HCT116 (cell line): ENCODE data around the gene FAM228A.

Experiments
- POLR2A ChIP-seq: IDR thresholded peaks from 2 replicates; pipeline ENCODE4 v1.7.0; 2011; ENCODE audit warnings: borderline replicate concordance; ENCODE audit not compliant: insufficient read depth, insufficient read length; ENCODE audit errors: extremely low read depth
- YY1 ChIP-seq: IDR thresholded peaks from 2 replicates; pipeline ENCODE4 v1.6.1; 2011; ENCODE audit warnings: low read length, low read depth, moderate library complexity, mild to moderate bottlenecking; ENCODE audit not compliant: insufficient replicate concordance; ENCODE audit errors: extremely low read depth
- TF ChIP-seq, protein P1 (sequence below), 3 experiments: fragments of 200-600 bp in 1 of 3; sonication (generic) in 1 of 3; IDR thresholded peaks in 2 of 3; conservative IDR thresholded peaks in 1 of 3; 2 replicates each; pipeline ENCODE4 v1.5.1; 2012 to 2017; ENCODE audit warnings: low read depth in 2 of 3, low read length in 2 of 3, antibody characterized with exemption in 1 of 3, borderline replicate concordance in 1 of 3, control low read depth in 1 of 3, mild to moderate bottlenecking in 1 of 3, mixed read lengths in 1 of 3, mixed run types in 1 of 3, moderate library complexity in 1 of 3; ENCODE audit not compliant: insufficient read depth in 1 of 3

DNA sequence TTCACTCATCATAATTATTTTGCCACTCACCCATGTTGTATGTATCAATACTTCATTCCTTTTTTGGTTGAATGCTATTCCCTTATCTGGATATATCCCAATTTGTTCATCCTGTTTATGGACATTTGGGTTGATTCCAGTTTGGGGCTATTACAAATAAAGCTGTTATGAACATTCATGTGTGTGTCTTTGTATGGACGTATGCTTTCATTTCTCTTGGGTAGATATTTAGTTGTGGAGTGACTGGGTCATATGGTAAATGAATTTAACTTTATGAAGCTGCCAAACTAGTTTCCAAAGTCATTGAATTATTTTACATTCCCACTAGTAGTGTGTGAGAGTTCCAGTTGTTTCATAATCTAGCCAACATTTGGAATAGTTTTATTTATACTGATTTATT, 48.9 kb upstream of the FAM228A start:
- TF ChIP-seq, protein P1, sequence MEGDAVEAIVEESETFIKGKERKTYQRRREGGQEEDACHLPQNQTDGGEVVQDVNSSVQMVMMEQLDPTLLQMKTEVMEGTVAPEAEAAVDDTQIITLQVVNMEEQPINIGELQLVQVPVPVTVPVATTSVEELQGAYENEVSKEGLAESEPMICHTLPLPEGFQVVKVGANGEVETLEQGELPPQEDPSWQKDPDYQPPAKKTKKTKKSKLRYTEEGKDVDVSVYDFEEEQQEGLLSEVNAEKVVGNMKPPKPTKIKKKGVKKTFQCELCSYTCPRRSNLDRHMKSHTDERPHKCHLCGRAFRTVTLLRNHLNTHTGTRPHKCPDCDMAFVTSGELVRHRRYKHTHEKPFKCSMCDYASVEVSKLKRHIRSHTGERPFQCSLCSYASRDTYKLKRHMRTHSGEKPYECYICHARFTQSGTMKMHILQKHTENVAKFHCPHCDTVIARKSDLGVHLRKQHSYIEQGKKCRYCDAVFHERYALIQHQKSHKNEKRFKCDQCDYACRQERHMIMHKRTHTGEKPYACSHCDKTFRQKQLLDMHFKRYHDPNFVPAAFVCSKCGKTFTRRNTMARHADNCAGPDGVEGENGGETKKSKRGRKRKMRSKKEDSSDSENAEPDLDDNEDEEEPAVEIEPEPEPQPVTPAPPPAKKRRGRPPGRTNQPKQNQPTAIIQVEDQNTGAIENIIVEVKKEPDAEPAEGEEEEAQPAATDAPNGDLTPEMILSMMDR (IDR thresholded peaks at IDR 0.05 in 2 of 3, conservative IDR thresholded peaks at IDR 0.05 in 1 of 3; ENCODE audit: borderline replicate concordance in 1 of 3, insufficient read depth in 1 of 3, low read depth in 2 of 3, low read length in 2 of 3), result no peak
- TF ChIP-seq POLR2A (no peak), YY1 (no peak)
